ENCODE data around the gene GALNT18.

The GALNT18 gene

GRCh38 chr11:11335043-11335442, 286.8 kb downstream of the GALNT18 start (continued):
- TF ChIP-seq ZNF324 (tag by site-specific recombination; IDR thresholded peaks at IDR 0.05) (no peak), PRDM10 (tag by site-specific recombination; IDR thresholded peaks at IDR 0.05) (no peak)

- Histone ChIP-seq H3K27ac (ENCODE audit: extremely low read depth, low read depth, low read length) (no peak overlapping the region), H3K4me1 (ENCODE audit: control insufficient read depth, insufficient read depth, low read length) (no peaks in the 10 kb centered on the region), H3K9me3 (ENCODE audit: control insufficient read depth, insufficient read depth, low read depth, low read length) (no peaks in the 10 kb centered on the region), H3K36me3 (ENCODE audit: control insufficient read depth in 2 of 2, insufficient read depth in 1 of 2, low read length in 2 of 2) (no peaks in the 10 kb centered on the region), H3K4me3 (ENCODE audit: low read depth, low read length) (no peak overlapping the region)
- TF ChIP-seq KLF7 (tag by site-specific recombination; IDR thresholded peaks at IDR 0.05; ENCODE audit: borderline replicate concordance) (no peak), ZNF629 (tag by site-specific recombination; IDR thresholded peaks at IDR 0.05) (no peak), KLF8 (tag by site-specific recombination; IDR thresholded peaks at IDR 0.05) (no peak), ZNF501 (tag by site-specific recombination; IDR thresholded peaks at IDR 0.05) (no peak), ZNF280C (tag by site-specific recombination; IDR thresholded peaks at IDR 0.05) (no peak), ZNF23 (tag by site-specific recombination; IDR thresholded peaks at IDR 0.05; ENCODE audit: borderline replicate concordance) (no peak), ZNF596 (tag by site-specific recombination; IDR thresholded peaks at IDR 0.05) (no peak), AEBP2 (tag by site-specific recombination; IDR thresholded peaks at IDR 0.05; ENCODE audit: borderline replicate concordance) (no peak), ZNF112 (tag by site-specific recombination; IDR thresholded peaks at IDR 0.05) (no peak), ZNF184 (tag by site-specific recombination; IDR thresholded peaks at IDR 0.05) (no peak), BCL6B (tag by site-specific recombination; IDR thresholded peaks at IDR 0.05) (no peak), ZNF704 (tag by site-specific recombination; IDR thresholded peaks at IDR 0.05) (no peak), ZNF664 (tag by site-specific recombination; IDR thresholded peaks at IDR 0.05) (no peak)
- CTCF ChIA-PET: no interaction called here
- POLR2A ChIA-PET: no interaction called here
Measured at GRCh38 chr11:11334607-11335006, 287.2 kb downstream of the GALNT18 start.
